ENCODE results near the gene HMGCS2.

The HMGCS2 gene

GRCh38 chr1:119748040-119748439 lies 20.7 kb downstream of the HMGCS2 start:
- no peaks in the 10 kb centered on the region for H3K36me3 ChIP-seq (ENCODE audit: low read length)
- TF ChIP-seq CTCF (IDR thresholded peaks at IDR 0.05; ENCODE audit: insufficient read depth, low read length, poor library complexity, severe bottlenecking) (no peak), EZH2phosphoT487 (conservative IDR thresholded peaks at IDR 0.05; ENCODE audit: low read length) (no peak)
- no peak overlapping the region for H3K27ac ChIP-seq (ENCODE audit: low read depth, low read length)
- no peak overlapping the region for H3K4me3 ChIP-seq (ENCODE audit: insufficient read depth, low read length, poor library complexity, severe bottlenecking)
- no peaks in the 10 kb centered on the region for H3K9me2 ChIP-seq (replicated peaks; ENCODE audit: insufficient read depth, low read length)
- H3K9ac ChIP-seq (ENCODE audit: low read length), result no peak overlapping the region
- H3K4me2 ChIP-seq (ENCODE audit: low read depth, low read length, poor library complexity, severe bottlenecking), result no peak overlapping the region
- no peaks in the 10 kb centered on the region for H3K79me2 ChIP-seq (ENCODE audit: insufficient read depth, low read length)
- H4K20me1 ChIP-seq (ENCODE audit: low read depth, low read length), result no peaks in the 10 kb centered on the region
- no peaks in the 10 kb centered on the region for H3K9me3 ChIP-seq (ENCODE audit: insufficient read depth, low read length)
- H3F3A ChIP-seq (ENCODE audit: insufficient read depth), result 0 out of 2 replicates have a peak, but pooled peaks cover 8% of the 10 kb centered on the region
- H2AFZ ChIP-seq (ENCODE audit: low read depth, low read length, severe bottlenecking), result no peak overlapping the region
- no peaks in the 10 kb centered on the region for H3K27me3 ChIP-seq (ENCODE audit: low read length)

- no peaks in the 10 kb centered on the region for H4K20me1 ChIP-seq (ENCODE audit: low read depth, low read length)
- 0 out of 2 replicates have a peak, but pooled peaks cover 8% of the 10 kb centered on the region for H3F3A ChIP-seq (ENCODE audit: insufficient read depth)
- no peaks in the 10 kb centered on the region for H3K36me3 ChIP-seq (ENCODE audit: low read length)
These were observed 21.3 kb downstream of the HMGCS2 start for GRCh38 chr1:119747451-119747850.

GRCh38 chr1:119745034-119745433 lies 23.7 kb downstream of the HMGCS2 start:
- no peak overlapping the region for H3K27ac ChIP-seq (ENCODE audit: low read depth, low read length)
- H3K36me3 ChIP-seq (ENCODE audit: low read length), result no peaks in the 10 kb centered on the region
- TF ChIP-seq EZH2phosphoT487 (conservative IDR thresholded peaks at IDR 0.05; ENCODE audit: low read length) (no peak), CTCF (IDR thresholded peaks at IDR 0.05; ENCODE audit: insufficient read depth, low read length, poor library complexity, severe bottlenecking) (no peak)
- no peak overlapping the region for H3K9ac ChIP-seq (ENCODE audit: low read length)
- H3K4me2 ChIP-seq (ENCODE audit: low read depth, low read length, poor library complexity, severe bottlenecking), result no peak overlapping the region
- H3K9me2 ChIP-seq (replicated peaks; ENCODE audit: insufficient read depth, low read length), result no peaks in the 10 kb centered on the region
- H2AFZ ChIP-seq (ENCODE audit: low read depth, low read length, severe bottlenecking), result no peak overlapping the region
- no peak overlapping the region for H3K4me3 ChIP-seq (ENCODE audit: insufficient read depth, low read length, poor library complexity, severe bottlenecking)
- 0 out of 2 replicates have a peak, but pooled peaks cover 8% of the 10 kb centered on the region for H3F3A ChIP-seq (ENCODE audit: insufficient read depth)
- H4K20me1 ChIP-seq (ENCODE audit: low read depth, low read length), result no peaks in the 10 kb centered on the region
- no peaks in the 10 kb centered on the region for H3K9me3 ChIP-seq (ENCODE audit: insufficient read depth, low read length)
- H3K27me3 ChIP-seq (ENCODE audit: low read length), result no peaks in the 10 kb centered on the region
- no peaks in the 10 kb centered on the region for H3K79me2 ChIP-seq (ENCODE audit: insufficient read depth, low read length)

More at GRCh38 chr1:119747451-119747850, 21.3 kb downstream of the HMGCS2 start:
- TF ChIP-seq EZH2phosphoT487 (conservative IDR thresholded peaks at IDR 0.05; ENCODE audit: low read length), result no peak
- TF ChIP-seq CTCF (IDR thresholded peaks at IDR 0.05; ENCODE audit: insufficient read depth, low read length, poor library complexity, severe bottlenecking), result no peak
- no peak overlapping the region for H3K4me2 ChIP-seq (ENCODE audit: low read depth, low read length, poor library complexity, severe bottlenecking)
- no peaks in the 10 kb centered on the region for H3K27me3 ChIP-seq (ENCODE audit: low read length)
- no peaks in the 10 kb centered on the region for H3K9me3 ChIP-seq (ENCODE audit: insufficient read depth, low read length)
- no peak overlapping the region for H2AFZ ChIP-seq (ENCODE audit: low read depth, low read length, severe bottlenecking)
- no peaks in the 10 kb centered on the region for H3K9me2 ChIP-seq (replicated peaks; ENCODE audit: insufficient read depth, low read length)
- no peak overlapping the region for H3K27ac ChIP-seq (ENCODE audit: low read depth, low read length)
- no peaks in the 10 kb centered on the region for H3K79me2 ChIP-seq (ENCODE audit: insufficient read depth, low read length)
- H3K9ac ChIP-seq (ENCODE audit: low read length), result no peak overlapping the region
- no peak overlapping the region for H3K4me3 ChIP-seq (ENCODE audit: insufficient read depth, low read length, poor library complexity, severe bottlenecking)
